ENCODE data around the gene PLCL2. TPM values are rescaled to one million over a fixed set of nuclear protein-coding genes. Genes with fewer than 3 reads are reported as not detected.

PLCL2 gene
- total RNA-seq, 1 experiment from 2014 or later, result 32.1 TPM

DNA sequence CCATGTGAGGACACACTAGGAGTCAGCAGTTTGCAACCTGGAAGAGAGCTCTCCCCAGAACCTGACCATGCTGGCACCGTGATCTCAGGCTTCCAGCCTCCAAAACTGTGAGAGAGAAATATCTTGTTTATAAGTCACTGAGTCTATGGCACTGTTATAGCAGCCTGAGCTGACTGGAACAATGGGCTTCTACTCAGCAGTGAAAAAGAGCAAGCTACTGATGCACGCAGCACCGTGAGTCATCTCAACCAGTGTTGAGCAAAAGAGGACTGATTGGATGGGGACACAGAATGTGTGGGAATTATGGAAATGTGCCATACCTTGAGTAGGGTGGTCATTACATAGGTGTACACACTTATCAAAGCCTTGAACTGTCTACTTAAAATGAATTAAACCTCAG lies 230.4 kb downstream of the PLCL2 start:
- Mint-ChIP-seq H3K36me3 (ENCODE audit: insufficient read depth in 1 of 3, low read depth in 3 of 3) (peaks cover 0 to 4% (median 0%) of the 10 kb centered on the region in 3 experiments; a peak in 1 of 7 replicates), H3K4me3 (no peak overlapping the region), H3K4me1 (no peaks in the 10 kb centered on the region; a peak in 1 of 4 replicates), H3K27ac (no peak overlapping the region), H3K9me3 (no peaks in the 10 kb centered on the region; a peak in 2 of 5 replicates), H3K27me3 (ENCODE audit: low read depth) (peaks cover 2% of the 10 kb centered on the region; the same call in 1 of the 2 replicates)
- Histone ChIP-seq H3K4me1 (ENCODE audit: insufficient read depth, low read length) (no peaks in the 10 kb centered on the region), H3K23me2 (ENCODE audit: insufficient read length, low read depth, low read length, poor library complexity, severe bottlenecking) (no peaks in the 10 kb centered on the region), H3K9ac (ENCODE audit: extremely low read depth, insufficient read length, low read length) (no peak overlapping the region), H3K4me2 (ENCODE audit: insufficient read depth, insufficient read length, low read length) (no peak overlapping the region), H3K4ac (ENCODE audit: low read depth, low read length) (no peak overlapping the region), H3T11ph (ENCODE audit: low read length) (no peak overlapping the region), H3K23ac (ENCODE audit: insufficient read length, low read depth, low read length) (no peak overlapping the region), H4K91ac (ENCODE audit: insufficient read length, low read depth, low read length) (no peak overlapping the region), H4K5ac (ENCODE audit: insufficient read length, low read depth, low read length) (no peak overlapping the region), H3K27me3 (ENCODE audit: insufficient read depth, low read length) (no peaks in the 10 kb centered on the region), H3K79me1 (ENCODE audit: insufficient read depth, low read depth, low read length, poor library complexity, severe bottlenecking) (no peaks in the 10 kb centered on the region), H2BK5ac (ENCODE audit: insufficient read length, low read length) (no peak overlapping the region), H2BK15ac (ENCODE audit: low read depth, low read length) (no peak overlapping the region), H3K18ac (ENCODE audit: insufficient read length, low read depth, low read length) (no peak overlapping the region), H2AK5ac (ENCODE audit: insufficient read length, low read length) (no peak overlapping the region), H3K27ac (ENCODE audit: insufficient read length, low read depth, low read length) (no peak overlapping the region), H4K8ac (replicated peaks; ENCODE audit: insufficient read length, low read depth, low read length) (no peak overlapping the region), H3K9me3 (ENCODE audit: control insufficient read depth, low read depth, low read length) (no peaks in the 10 kb centered on the region), H2BK20ac (ENCODE audit: low read depth, low read length, poor library complexity, severe bottlenecking) (no peak overlapping the region), H2AFZ (ENCODE audit: low read length) (no peak overlapping the region), H3K56ac (ENCODE audit: insufficient read length, low read depth, low read length) (no peak overlapping the region), H3K14ac (ENCODE audit: insufficient read depth, low read length) (no peak overlapping the region), H4K20me1 (ENCODE audit: control insufficient read depth, insufficient read depth, insufficient read length) (no peaks in the 10 kb centered on the region), H2BK12ac (ENCODE audit: insufficient read length, low read depth, low read length) (no peak overlapping the region), H3K79me2 (ENCODE audit: insufficient read depth, low read length) (no peaks in the 10 kb centered on the region), H2BK120ac (ENCODE audit: low read depth, low read length, poor library complexity, severe bottlenecking) (no peak overlapping the region)
- DNase-seq, result no peak
- TF ChIP-seq, protein P1, sequence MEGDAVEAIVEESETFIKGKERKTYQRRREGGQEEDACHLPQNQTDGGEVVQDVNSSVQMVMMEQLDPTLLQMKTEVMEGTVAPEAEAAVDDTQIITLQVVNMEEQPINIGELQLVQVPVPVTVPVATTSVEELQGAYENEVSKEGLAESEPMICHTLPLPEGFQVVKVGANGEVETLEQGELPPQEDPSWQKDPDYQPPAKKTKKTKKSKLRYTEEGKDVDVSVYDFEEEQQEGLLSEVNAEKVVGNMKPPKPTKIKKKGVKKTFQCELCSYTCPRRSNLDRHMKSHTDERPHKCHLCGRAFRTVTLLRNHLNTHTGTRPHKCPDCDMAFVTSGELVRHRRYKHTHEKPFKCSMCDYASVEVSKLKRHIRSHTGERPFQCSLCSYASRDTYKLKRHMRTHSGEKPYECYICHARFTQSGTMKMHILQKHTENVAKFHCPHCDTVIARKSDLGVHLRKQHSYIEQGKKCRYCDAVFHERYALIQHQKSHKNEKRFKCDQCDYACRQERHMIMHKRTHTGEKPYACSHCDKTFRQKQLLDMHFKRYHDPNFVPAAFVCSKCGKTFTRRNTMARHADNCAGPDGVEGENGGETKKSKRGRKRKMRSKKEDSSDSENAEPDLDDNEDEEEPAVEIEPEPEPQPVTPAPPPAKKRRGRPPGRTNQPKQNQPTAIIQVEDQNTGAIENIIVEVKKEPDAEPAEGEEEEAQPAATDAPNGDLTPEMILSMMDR (conservative IDR thresholded peaks at IDR 0.05), result no peak
- WGBS (ENCODE audit: extremely low coverage, insufficient read length, low lambda C conversion rate), result no CpG with 5 or more reads among the region's 3 CpGs
